ENCODE data around the gene SLC7A6OS. TPM values are rescaled to one million over a fixed set of nuclear protein-coding genes. Genes with fewer than 3 reads are reported as not detected.
A peak's percentile ranks its signal among the peaks of the same experiment; 100 is the strongest.

Gene SLC7A6OS
- total RNA-seq, 1 donor from 2014 or later, result 23.3 TPM

GRCh38 chr16:68332411-68333121 lies 21.8 kb upstream of the SLC7A6OS start:
- no peak for DNase-seq (ENCODE audit: low spot score in 2 of 2, unreplicated experiment in 2 of 2)

GRCh38 chr16:68331879-68332410 lies 21.2 kb upstream of the SLC7A6OS start:
- DNase-seq (ENCODE audit: low spot score in 2 of 2, unreplicated experiment in 2 of 2), result no peak
- H3K36me3 Mint-ChIP-seq, result peaks cover 8% of the 10 kb centered on the region
- H3K4me1 Mint-ChIP-seq, result peaks cover 34% of the 10 kb centered on the region
- no peak overlapping the region for H3K4me3 Mint-ChIP-seq
- H3K9me3 Mint-ChIP-seq, result no peaks in the 10 kb centered on the region
- H3K27ac Mint-ChIP-seq, result peak overlapping the region; percentile 91
- no peak for TF ChIP-seq CTCF (IDR thresholded peaks at IDR 0.05; ENCODE audit: unreplicated experiment)
- no peaks in the 10 kb centered on the region for H3K27me3 Mint-ChIP-seq (ENCODE audit: low read depth)

More at GRCh38 chr16:68332411-68333121, 21.8 kb upstream of the SLC7A6OS start:
- TF ChIP-seq CTCF (IDR thresholded peaks at IDR 0.05; ENCODE audit: unreplicated experiment), result no peak
- Mint-ChIP-seq H3K27ac (peak overlapping the region; percentile 91), H3K27me3 (ENCODE audit: low read depth) (no peaks in the 10 kb centered on the region), H3K4me3 (no peak overlapping the region), H3K9me3 (no peaks in the 10 kb centered on the region), H3K4me1 (peaks cover 28% of the 10 kb centered on the region), H3K36me3 (peaks cover 13% of the 10 kb centered on the region)

GRCh38 chr16:68328860-68329390 lies 18.2 kb upstream of the SLC7A6OS start:
- Mint-ChIP-seq H3K9me3 (no peaks in the 10 kb centered on the region), H3K4me3 (no peak overlapping the region), H3K27ac (peak overlapping the region; percentile 97), H3K36me3 (peaks cover 12% of the 10 kb centered on the region), H3K4me1 (peaks cover 34% of the 10 kb centered on the region), H3K27me3 (ENCODE audit: low read depth) (no peaks in the 10 kb centered on the region)
- no peak for DNase-seq (ENCODE audit: low spot score in 2 of 2, unreplicated experiment in 2 of 2)
- no peak for TF ChIP-seq CTCF (IDR thresholded peaks at IDR 0.05; ENCODE audit: unreplicated experiment)

- Mint-ChIP-seq H3K36me3 (peaks cover 15% of the 10 kb centered on the region), H3K27ac (peak overlapping the region; percentile 97), H3K4me3 (peak overlapping the region; percentile 7), H3K27me3 (ENCODE audit: low read depth) (no peaks in the 10 kb centered on the region), H3K4me1 (peaks cover 34% of the 10 kb centered on the region), H3K9me3 (no peaks in the 10 kb centered on the region)
- TF ChIP-seq CTCF (IDR thresholded peaks at IDR 0.05; ENCODE audit: unreplicated experiment), result peak; percentile 72
- DNase-seq (ENCODE audit: low spot score in 2 of 2, unreplicated experiment in 2 of 2), result peak; percentile 62 to 85
These were observed 17.6 kb upstream of the SLC7A6OS start for GRCh38 chr16:68328151-68328859.

GRCh38 chr16:68324780-68325357 lies 14.1 kb upstream of the SLC7A6OS start:
- Mint-ChIP-seq H3K4me3 (no peak overlapping the region), H3K36me3 (peaks cover 21% of the 10 kb centered on the region), H3K27ac (no peak overlapping the region), H3K9me3 (no peaks in the 10 kb centered on the region), H3K27me3 (ENCODE audit: low read depth) (no peaks in the 10 kb centered on the region), H3K4me1 (peaks cover 23% of the 10 kb centered on the region)
- no peak for DNase-seq (ENCODE audit: low spot score in 2 of 2, unreplicated experiment in 2 of 2)
- no peak for TF ChIP-seq CTCF (IDR thresholded peaks at IDR 0.05; ENCODE audit: unreplicated experiment)

All from mesothelial cell of epicardium (in vitro differentiated cells).